CD4-positive, alpha-beta T cell treated with Interleukin-2 at 100 ng/mL for 4 hours (primary cell): ENCODE results near the gene AMIGO1.
"Not testable (repeated sequence)": the region's sequence is repeated elsewhere in the genome, so short reads cannot be mapped to it uniquely, and the experiment has no call there.

ENCODE experiments used
- DNase-seq: peaks from one replicate; pipeline ENCODE4 v3.0.0-alpha.2; 2020; ENCODE audit warnings: low spot score

AMIGO1 gene

DNA sequence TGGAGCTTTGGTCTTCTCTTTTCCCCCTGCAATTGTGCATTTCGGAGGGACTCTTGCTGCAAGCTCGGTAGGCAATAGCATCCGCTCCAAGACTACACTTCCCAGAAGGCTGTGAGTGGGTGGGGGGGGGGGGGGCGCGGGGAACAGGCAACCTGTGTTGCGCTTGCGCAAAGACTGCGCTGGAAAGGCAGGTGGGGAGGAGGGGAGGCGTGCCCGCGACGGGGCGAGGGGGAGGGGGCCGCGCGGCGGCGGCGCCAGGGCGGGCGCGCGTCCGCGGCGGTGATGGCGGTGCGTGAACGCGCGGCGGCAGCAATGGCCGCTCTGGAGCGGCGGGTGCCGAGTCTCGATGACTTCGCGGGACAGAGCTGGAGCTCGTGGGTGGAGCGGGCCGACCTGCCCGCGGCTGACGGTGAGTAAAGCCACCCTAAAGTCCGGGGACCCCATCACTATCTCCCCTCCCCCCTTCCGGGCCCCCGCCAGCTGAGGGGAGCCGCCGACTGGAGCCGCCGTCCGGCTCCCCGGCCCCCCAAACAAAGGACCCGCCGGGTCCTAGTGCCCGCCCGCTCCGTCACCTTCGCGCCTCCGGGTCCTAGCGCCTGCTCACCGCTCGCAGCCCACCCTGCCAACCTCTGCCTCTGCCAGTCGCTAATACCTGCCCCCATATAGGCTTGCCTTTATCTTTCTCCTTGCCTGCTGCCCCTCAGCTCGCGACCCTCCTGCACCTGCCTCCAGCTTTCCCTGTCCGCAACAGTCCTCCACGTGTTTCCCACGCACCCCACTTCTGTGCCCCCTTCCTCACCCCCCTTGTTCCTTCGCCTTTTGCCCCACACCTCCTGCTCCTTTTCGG is 25.6 kb downstream of the AMIGO1 start, which contains the start of gene ATXN7L2:
TSS of gene ATXN7L2 (plus strand) at position 234 of the 847 bp plus-strand sequence. CDS start at position 283, 49 bp downstream.
- peak; percentile 96 for DNase-seq

DNA sequence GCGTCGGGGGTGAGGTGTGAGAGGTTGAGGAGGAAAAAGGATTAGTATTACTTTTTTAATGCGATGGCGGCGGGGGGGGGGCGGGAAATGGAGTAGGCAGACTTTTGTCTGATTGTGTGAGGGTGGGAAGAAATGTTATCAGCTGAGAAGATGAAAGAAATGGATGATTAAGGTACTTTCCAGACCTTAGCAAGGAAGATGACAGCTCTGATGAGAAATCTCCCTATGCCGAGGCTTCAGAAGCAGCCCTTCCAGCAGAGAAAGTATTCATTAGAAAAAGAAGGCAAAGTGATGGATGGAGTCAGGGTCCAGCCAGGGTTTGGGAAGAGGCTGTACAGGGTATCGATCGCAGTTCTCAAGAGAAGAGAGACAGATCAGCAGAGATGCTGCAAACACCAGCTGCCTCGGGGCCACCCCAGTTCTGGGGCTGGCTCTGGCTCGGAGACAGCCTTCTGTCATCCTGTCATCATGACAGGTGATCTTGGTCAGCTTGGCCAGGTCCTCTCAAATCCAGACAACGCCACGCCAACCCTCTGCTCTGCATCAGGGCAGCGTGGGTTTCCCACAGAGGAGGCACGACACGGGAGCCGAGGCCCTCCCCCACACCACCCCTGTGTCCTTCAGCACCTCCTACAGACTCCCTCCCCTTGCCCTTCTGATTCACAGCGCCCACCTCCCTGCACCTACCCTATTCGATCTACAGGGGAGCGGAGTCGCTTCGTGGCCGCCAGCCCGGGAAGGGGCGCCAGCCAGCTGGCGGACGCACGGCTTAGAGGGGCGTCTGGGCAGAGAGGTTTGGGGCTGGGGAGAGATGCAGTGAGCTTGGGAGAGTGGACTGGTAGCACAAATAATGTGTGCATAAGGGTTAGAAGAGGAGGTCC is 26.5 kb downstream of the AMIGO1 start:
- peak; percentile 51 for DNase-seq

DNA sequence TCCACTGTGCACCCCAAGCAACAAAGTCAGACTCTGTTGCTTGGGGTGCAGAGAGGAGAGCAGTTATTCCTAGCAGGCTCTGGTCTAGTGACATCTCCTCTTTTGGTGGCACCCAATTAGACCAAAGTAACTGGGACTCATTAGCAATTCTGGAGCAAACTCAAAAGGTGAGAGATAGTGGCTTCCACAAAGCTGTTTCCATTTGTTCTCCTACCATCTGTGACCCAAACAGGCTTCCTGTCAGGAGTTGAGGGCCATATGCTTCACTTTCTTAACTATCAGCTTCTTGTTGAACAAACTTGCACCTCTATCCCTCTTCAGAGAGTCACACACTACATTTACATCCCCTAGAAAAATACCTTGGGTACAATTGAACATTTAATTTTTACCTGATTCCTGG is 27.3 kb downstream of the AMIGO1 start:
- DNase-seq, result no peak

DNA sequence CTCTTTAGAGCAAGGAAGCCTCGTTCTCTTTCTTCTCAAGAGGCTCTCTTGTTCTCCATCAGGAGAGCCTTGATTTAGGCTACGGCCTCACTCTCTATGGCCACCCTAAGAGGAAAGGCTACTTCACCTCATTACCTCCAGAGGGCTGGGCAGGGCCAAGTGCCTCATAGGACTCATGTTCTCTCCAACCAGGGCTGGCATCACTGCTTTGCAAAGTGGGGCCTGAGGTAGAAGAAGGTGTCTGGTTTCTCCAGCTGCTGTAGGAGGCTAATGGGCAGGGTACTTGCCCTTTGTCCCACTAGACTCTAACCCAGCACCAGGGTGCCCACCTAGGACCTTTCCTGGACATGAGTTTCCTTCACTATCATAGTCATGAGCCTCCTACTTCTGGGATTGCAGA is 27.9 kb downstream of the AMIGO1 start:
- no peak for DNase-seq

DNA sequence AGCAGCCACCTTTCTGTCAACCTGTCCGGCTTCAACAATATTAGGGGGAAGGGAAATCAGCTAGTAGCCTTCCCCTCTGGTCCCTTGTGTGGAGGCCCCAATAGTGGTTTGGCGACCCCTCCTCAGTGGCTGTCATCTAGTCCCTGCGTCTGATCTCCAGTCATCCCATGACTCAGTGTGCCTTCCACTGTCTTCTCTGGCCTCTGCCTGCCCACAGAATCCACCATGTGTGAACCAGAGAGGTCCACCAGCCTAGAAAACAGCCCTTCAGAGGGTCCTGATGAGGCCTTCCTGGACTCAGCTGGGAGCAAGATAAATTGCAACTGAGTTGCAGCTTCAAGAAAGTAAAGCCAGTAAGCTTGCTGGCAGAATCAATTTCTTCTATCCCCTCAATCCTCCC is 29.6 kb downstream of the AMIGO1 start:
- no peak for DNase-seq

DNA sequence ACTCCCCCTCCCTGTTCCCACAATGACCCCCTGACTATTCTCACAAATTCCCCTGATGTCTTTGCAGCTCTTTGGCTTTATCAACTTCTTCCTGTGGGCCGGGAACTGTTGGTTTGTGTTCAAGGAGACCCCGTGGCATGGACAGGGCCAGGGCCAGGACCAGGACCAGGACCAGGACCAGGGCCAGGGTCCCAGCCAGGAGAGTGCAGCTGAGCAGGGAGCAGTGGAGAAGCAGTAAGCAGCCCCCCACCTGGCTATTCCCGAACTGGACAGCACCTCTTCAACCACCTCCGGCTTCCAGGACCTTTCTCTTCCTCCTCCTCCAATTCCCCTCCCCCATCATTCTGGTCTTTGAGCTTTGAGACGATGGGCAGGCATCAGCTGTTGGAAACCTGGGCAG is 30.2 kb downstream of the AMIGO1 start:
- no peak for DNase-seq

DNA sequence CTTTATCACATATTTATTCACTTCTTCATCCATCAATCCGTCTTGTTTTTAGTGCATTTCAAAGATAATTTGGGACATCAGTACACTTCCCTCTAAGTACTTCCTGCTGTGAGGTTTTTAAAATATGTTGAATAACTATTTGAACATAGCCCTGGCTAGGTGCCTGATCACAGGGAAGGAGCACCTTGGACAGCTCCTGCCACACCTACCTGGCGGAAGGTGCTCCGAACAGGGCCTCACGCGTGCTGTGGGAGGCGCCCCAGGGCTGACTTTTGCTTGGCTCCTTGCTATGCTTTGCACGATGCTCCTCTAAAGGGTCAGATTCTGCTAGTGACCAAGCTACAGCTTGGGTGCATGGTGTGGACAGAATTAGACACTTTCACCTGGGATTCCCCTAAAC is 30.7 kb downstream of the AMIGO1 start:
- peak; percentile 39 for DNase-seq

GRCh38 chr1:109477821-109478220 is 31.7 kb downstream of the AMIGO1 start:
- DNase-seq, result no peak

DNA sequence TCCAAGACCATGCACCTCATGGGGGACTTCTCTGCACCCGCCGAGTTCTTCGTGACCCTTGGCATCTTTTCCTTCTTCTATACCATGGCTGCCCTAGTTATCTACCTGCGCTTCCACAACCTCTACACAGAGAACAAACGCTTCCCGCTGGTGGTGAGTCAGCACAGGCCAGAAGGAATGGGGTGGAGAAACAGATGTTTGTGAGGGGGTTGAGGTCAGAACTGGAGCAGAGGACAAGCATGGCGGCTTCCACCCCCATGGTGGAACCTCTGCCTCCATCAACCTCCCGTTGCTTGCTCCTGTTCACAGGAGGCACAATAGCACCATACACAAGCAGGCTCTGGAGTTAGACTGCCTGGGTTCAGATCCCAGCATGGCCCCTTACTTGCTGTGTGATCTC is 32.7 kb downstream of the AMIGO1 start:
- DNase-seq, result no peak

- DNase-seq, result no peak
Measured at GRCh38 chr1:109475261-109475660, 34.3 kb downstream of the AMIGO1 start.

GRCh38 chr1:109474697-109475096 is 34.8 kb downstream of the AMIGO1 start:
- DNase-seq, result no peak

DNA sequence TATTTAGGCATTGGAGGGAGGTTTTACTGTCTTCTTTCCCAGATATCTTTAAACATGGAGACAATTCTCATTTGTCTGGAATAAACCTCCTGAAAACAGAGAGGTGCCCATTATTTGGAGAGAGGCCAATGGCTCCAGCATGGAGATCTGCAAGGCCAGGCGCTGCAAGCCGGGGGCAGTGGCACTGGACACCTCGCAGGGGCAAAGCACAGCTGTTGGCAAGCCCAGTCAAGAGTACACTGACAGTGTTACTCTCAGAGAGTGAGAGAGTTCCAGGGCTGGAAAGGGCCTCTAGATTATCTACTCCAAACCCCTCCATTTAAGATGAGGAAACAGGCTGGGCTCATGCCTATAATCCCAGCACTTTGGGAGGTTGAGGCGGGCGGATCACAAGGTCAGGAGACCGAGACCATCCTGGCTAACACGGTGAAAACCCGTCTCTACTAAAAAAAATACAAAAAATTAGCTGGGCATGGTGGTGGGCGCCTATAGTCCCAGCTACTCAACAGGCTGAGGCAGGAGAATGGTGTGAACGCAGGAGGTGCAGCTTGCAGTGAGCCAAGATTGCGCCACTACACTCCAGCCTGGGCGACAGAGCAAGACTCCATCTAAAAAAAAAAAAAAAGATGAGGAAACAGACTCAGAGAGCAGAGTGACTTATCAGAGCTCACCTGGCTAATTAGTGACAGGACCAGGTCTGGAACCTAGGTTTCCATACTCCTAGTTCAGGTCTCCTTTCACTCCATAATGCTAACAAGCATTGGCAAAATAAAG is 36.1 kb downstream of the AMIGO1 start:
- DNase-seq, result not testable (repeated sequence)

DNA sequence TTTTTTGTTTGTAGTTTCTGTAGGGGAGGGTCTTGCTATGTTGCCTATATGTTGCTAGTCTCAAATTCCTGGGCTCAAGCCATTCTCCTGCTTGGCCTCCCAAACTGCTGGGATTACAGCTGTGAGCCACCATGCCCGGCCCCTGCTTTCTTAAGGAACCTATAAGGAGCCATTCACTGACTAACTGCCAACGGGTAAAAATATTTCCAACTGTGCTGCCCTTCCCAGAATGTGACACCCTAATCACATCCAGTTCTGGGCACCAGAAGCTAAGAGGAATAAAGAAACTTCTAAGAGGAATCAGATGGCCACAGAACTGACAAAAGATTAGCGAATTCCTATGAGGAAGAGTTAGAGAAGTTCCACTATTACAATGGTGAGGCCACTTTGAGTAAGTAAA is 36.7 kb downstream of the AMIGO1 start:
- no peak for DNase-seq

- no peak for DNase-seq
Measured at GRCh38 chr1:109470245-109470644, 39.3 kb downstream of the AMIGO1 start.

DNA sequence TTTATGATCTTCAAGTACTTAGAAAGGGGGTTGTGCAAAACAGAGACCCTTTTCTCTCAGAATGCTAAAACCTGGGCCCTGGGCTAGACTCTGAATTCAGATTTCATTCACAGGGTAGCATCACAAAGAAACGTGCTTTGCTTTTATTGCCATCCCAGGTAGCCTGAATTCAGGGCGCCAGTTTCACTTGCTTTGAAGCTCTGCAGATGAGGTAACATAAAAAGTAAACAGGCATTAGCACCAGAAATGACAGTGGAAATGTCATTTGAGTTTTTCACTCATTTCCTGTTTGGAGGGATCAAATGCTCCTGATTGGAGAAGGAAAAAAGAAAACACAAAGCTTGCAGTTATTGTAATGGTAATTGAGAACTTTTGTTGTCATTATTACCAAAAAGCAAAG is 40.6 kb downstream of the AMIGO1 start:
- no peak for DNase-seq

DNA sequence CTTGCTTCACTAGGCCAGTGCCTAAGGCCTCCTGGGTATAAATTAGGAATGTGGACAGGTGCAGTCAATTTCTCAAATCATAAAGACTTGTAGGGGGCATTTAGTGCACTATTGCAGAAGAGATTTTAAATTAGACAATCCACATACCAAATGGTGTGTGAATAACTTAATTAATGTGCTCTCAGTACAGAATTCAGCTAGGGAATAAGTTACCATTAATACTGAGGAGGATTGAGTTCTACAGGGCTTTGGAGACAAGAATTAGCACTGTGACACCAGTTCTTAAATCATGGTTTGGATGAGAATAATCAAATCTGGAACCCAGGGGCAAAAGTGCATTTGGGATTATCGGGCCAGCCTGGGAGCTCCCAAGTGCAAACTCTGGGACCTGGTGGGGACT is 41.5 kb downstream of the AMIGO1 start:
- no peak for DNase-seq

DNA sequence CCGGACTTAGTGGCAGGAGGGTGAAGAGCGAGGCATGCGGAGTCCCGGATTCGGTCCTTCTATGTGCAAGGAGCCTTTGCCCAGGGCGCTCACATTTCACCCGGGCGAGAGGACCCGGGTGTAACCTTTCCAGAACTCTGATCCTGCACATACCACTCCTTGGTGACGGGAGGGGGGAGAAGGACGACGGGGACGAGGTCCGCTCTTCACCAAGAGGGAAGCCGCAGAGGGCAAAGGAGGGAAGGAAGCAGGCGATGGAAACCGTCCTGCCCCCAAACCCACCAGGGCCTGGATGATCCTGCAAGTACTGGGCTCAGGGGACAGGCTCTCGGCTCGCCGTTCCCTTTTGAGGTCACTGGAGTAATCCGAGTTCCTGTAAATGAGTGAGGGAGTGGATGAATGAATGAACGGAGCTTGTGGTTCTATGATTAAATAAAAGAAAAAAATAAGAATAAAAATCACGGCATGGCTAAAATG is 42.2 kb downstream of the AMIGO1 start:
- DNase-seq, result no peak

DNA sequence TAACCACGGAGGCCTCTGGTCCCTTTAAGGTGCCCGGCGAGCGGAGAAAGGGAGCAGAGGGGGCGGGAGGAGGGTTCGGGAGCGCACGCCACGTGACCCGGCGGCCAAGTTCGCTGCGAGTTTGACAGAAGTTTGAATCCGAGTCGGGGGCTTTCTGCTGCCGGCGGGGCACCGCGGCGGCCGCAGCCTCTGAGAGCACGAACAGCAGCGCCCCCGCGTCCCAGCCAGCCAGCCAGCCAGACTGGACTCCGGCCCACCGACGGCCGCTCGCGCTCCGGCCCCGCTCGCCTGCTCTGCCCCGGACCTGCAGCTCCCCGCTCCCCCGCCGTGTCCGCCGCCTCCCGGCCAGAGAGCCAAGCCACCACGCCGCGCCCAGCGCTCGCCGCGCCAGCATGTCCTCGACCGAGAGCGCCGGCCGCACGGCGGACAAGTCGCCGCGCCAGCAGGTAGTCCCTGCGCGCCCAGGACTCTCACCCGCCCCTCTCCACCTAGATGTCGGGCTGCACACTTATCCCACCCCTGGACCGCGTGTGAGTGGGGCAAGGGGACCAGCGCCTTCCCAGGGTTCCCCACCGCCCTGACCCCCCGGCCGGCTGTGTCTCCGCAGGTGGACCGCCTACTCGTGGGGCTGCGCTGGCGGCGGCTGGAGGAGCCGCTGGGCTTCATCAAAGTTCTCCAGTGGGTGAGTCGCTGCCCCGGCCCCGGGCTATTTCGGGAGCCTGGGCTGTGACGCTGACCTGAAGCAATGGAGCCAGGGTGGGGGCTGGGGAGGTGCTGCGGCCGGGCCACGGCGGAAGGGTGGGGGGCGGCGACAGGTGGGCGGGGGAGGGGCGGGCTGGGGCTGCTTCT is 42.9 kb downstream of the AMIGO1 start, which contains the start of gene SYPL2:
TSS of gene SYPL2 (plus strand) at position 95 of the 849 bp plus-strand sequence. CDS start at position 393, 298 bp downstream.
- no peak for DNase-seq

DNA sequence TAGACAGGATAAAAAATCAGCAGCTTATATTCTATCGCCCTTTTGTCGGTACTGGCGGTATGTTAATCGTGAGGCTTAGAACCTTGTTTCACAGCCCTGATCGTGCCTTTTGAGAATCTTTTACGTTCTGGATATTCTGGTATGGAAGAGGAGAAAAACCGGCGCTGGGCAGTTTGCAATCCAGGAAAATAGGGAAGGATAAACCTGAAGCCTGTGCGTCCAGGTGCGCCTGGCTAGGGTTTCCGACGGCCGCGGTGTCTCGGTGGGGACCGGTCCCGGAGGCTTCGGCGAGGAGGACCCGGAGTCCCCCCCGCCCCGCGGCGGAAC is 43.4 kb downstream of the AMIGO1 start:
- DNase-seq, result no peak

- no peak for DNase-seq
Measured at GRCh38 chr1:109457819-109458218, 51.7 kb downstream of the AMIGO1 start.

- DNase-seq, result no peak
Measured at GRCh38 chr1:109454497-109455133, 54.9 kb downstream of the AMIGO1 start.
